NCI-H510A (cell line): ENCODE measurements around the gene ADI1.

ENCODE experiments used
- DNase-seq: peaks from one replicate; lab custom pipeline; 2025; lab: John Stamatoyannopoulos, UW

The ADI1 gene

GRCh38 chr2:3480352-3481010 lies 38.9 kb downstream of the ADI1 start:
- peak; percentile 27 for DNase-seq

- no peak for DNase-seq
Observed at GRCh38 chr2:3479430-3480320, 39.7 kb downstream of the ADI1 start.

- no peak for DNase-seq
Observed at GRCh38 chr2:3478846-3479385, 40.4 kb downstream of the ADI1 start.

GRCh38 chr2:3476985-3477327 lies 42.4 kb downstream of the ADI1 start:
- DNase-seq: no peak

GRCh38 chr2:3476321-3476984 lies 42.9 kb downstream of the ADI1 start:
- peak; percentile 55 for DNase-seq

- no peak for DNase-seq
Observed at GRCh38 chr2:3475771-3476170, 43.6 kb downstream of the ADI1 start.

- DNase-seq: no peak
Observed at GRCh38 chr2:3472966-3473365, 46.4 kb downstream of the ADI1 start.

- DNase-seq: no peak
Observed at GRCh38 chr2:3472296-3472695, 47.0 kb downstream of the ADI1 start.

- DNase-seq: no peak
Observed at GRCh38 chr2:3470856-3471737, 48.2 kb downstream of the ADI1 start.

GRCh38 chr2:3470166-3470651 lies 49.1 kb downstream of the ADI1 start:
- no peak for DNase-seq

GRCh38 chr2:3469486-3469885 lies 49.8 kb downstream of the ADI1 start:
- DNase-seq: no peak

GRCh38 chr2:3468296-3468988 lies 50.9 kb downstream of the ADI1 start:
- DNase-seq: no peak

- DNase-seq: no peak
Observed at GRCh38 chr2:3467654-3468053, 51.7 kb downstream of the ADI1 start.

- no peak for DNase-seq
Observed at GRCh38 chr2:3466966-3467365, 52.4 kb downstream of the ADI1 start.

- DNase-seq: no peak
Observed at GRCh38 chr2:3466482-3466863, 52.9 kb downstream of the ADI1 start.

- DNase-seq: no peak
Observed at GRCh38 chr2:3465844-3466481, 53.4 kb downstream of the ADI1 start.

GRCh38 chr2:3465328-3465727 lies 54.0 kb downstream of the ADI1 start:
- DNase-seq: no peak

GRCh38 chr2:3464401-3465005 lies 54.8 kb downstream of the ADI1 start:
- no peak for DNase-seq

- DNase-seq: no peak
Observed at GRCh38 chr2:3463944-3464343, 55.4 kb downstream of the ADI1 start.
